IPS-NIHi7 (cell line): Measurements from ENCODE around the gene HPCA.
A peak's percentile ranks its signal among the peaks of the same experiment; 100 is the strongest.
"Not testable (repeated sequence)": the region's sequence is repeated elsewhere in the genome, so short reads cannot be mapped to it uniquely, and the experiment has no call there.

ENCODE experiments used
- DNase-seq: peaks from one replicate; pipeline ENCODE4 v3.0.0; 2012; ENCODE audit warnings: mixed read lengths; ENCODE audit errors: extremely low spot score

The HPCA gene

DNA sequence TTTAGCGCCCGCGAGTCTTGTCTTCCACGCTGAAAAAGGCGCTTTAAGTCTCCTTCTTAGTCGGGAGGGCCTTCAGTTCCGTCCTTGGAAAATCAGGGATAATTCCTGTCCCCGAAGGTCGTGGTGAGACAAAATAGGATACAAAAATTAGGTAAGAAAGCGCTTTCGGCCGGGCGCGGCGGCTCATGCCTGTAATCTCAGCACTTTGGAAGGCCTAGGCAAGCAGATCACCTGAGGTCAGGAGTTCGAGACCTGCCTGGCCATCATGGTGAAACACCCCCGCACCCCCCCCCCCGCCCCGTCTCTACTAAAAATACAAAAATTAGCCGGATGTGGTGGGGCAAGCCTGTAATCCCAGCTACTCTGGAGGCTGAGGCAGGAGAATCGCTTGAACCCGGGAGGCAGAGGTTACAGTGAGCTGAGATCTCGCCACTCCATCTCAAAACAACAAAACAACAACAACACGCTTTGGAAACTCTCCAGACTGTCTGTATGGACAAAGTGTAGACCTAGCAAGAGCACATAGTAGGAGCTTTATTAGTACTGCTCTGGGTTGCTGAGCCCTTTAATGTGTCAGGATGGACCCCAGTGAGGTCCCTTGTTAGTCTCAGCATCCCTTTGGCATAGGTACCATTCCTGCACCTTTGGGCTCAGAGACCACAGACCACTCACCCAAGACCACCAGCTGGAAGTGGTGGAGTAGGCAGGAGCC is 15.7 kb downstream of the HPCA start:
- DNase-seq = peak; percentile 5

DNA sequence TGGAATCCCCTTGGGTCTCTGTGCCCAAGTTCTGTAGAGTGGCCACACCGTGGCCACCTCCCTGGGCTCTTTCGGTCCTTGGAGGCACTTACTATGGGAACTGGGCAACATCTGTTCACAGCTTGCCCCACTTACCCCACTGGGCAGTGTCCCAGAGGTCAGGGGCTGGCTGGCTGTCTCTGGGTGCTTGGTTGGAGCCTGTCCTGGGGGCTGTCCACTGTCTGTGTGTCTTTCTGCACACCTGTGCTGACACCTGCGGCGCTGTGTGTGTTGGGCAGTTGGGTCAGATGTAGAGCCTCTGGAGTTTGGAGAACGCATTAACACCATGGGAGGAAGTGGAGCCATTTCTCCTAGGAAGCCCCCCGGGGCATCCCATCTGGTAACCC is 16.2 kb downstream of the HPCA start:
- peak; percentile 8 for DNase-seq

DNA sequence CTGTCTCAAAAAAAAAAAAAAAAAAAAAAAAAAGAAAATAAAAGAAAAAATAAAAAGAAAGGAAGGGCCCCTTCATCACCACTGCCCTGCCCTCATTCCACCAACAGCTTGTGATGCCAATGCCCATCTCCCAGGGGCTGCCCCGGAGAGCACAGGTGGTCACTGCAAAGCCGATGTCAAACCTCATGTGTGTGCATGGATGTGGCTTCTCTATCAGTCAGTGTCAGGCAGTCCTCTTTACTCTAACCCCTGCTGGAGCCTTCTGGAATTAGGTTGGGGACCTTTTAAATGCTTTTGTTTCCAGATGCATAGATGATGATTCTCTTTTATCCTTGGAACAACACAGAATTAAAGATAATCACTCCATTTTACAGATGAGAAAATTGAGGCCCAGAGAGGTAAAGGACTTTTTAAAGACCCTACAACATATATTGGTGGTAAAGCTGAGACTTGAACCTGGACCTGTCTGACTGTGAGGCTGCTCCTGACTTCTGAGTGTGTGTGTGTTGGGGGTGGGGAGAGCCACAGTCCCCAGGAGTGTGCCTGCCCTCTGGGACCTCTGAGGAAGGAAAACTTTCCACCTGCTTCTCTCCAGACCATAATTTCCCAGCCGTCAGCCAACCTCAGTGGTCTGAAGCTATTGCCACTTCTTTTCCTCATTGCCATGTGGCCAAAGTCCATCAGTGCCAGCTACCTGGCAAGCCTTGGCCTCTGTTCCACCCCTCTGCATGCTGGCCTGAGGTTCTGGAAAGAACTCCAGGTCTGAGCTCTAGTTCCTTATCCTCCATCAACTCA is 17.9 kb downstream of the HPCA start:
- DNase-seq = peak; percentile 13

GRCh38 chr1:32904797-32905196 is 18.5 kb downstream of the HPCA start:
- DNase-seq = peak; percentile 3

GRCh38 chr1:32905588-32905987 is 19.3 kb downstream of the HPCA start:
- DNase-seq = not testable (repeated sequence)

DNA sequence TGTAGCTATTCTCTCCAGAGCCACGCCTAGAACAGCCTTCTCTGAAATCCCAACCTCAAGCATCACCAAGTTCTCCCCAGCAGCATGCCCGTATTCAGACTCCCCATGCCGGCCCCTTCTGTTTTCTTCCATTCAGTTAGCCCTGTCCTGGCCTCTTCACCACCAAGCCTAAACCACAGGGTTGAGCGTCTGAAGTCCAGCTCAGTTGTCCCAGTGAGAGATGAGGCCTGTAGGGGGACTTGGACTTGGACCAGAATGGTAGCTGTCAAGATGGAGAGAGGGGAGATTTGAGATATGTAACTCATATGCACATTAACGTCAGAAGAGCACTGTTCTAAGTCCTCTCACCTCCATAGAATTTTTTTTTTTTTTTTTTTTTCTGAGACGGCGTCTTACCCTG is 20.4 kb downstream of the HPCA start:
- no peak for DNase-seq

DNA sequence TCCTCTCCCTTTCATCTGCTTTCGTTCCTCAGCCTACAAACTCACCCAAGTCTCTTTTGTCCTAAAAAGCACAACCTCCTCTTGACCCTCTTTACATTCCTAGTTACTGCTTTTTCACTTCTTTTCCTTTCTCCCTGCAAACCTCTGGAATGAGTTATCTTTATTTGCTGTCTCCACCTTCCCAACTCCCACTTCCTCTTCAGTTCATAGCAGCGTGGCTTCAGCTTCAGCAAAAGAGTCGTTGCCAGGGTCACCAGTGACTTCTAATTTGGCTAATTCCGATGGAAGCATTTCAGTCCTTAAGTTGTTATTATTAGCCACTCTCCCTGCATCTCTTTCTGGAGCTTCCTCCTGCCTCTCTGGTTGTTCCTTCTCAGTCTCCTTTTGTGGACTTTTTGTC is 21.1 kb downstream of the HPCA start:
- DNase-seq = peak; percentile 19

DNA sequence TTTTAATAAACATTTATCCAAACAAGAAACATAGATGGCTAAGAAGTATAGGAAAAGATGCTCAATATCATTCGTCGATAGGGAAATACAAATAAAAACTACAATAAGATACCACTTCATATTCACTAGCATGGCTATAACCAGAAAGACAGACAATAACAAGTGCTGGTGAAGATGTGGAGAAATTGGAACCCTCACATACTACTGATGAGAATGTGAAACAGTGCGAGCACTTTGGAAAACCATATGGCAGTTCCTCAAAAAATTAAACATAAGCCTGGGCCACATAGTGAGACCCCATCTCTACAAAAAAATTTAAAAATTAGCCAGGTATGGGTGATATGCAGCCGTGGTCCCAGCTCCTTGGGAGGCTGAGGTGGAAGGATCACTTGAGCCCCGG is 24.0 kb downstream of the HPCA start:
- DNase-seq = no peak

- no peak for DNase-seq
Measured at GRCh38 chr1:32915766-32916706, 29.7 kb downstream of the HPCA start.

DNA sequence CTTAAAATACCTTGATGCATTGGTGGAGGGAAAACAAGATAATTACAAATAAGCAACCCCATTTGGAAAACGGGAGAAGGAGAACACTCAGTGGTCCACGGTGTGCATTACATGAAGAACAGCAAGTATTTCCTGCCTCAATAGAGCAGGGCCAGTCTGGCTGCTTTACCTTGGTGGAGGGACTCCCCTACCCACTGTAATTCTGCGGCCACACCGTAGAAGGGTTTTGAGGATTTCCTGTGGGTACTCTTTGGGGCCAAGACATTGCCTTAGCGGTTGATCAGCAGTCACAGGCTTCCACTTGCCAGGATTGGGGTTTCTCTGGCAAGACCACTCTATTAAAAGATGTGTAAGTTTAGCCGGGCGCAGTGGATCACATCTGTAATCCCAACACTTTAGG is 31.2 kb downstream of the HPCA start:
- DNase-seq = peak; percentile 7

DNA sequence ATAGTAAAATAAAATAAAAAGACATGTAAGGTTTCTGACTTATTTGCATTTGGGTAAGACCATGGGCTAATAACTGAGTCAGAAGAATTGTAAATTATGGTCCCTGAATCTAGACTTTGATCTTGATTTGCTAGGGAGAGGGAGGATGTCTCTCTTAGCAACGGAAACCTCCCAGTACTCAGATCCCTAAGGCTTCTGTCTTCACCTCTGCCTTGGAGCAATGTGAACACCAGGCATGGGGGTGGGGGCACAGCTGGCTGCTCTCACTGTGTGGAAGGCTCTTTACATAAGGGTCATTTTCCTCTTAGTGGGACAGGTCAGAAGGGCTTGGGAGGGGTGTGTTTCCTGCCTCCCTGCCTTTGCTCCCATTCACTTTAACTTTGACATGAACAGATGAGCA is 31.9 kb downstream of the HPCA start:
- peak; percentile 10 for DNase-seq

- peak; percentile 5 for DNase-seq
Measured at GRCh38 chr1:32919811-32920733, 33.8 kb downstream of the HPCA start.

DNA sequence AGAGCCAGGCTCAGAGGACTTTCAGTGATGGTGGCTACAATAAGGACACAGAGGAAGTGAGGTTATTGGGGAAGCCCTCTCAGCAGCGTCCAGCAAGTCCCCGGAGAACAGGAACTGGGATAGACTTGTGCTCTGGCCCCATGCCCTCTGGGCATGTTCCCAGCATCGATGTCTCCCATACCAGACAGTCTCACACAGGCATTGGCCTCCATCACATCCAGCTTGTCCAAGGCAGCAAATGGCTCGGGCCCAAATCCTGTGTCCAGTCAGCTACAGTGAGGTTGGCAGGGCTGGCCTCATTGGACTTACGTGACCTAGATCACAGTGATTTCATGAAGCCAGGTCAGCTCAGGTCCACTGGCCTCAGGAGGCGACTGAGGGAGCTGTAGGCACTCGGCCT is 34.5 kb downstream of the HPCA start:
- DNase-seq = peak; percentile 3

- peak; percentile 71 for DNase-seq
Measured at GRCh38 chr1:32924881-32925344, 38.6 kb downstream of the HPCA start.

GRCh38 chr1:32925403-32926162 is 39.3 kb downstream of the HPCA start:
- peak; percentile 59 for DNase-seq

DNA sequence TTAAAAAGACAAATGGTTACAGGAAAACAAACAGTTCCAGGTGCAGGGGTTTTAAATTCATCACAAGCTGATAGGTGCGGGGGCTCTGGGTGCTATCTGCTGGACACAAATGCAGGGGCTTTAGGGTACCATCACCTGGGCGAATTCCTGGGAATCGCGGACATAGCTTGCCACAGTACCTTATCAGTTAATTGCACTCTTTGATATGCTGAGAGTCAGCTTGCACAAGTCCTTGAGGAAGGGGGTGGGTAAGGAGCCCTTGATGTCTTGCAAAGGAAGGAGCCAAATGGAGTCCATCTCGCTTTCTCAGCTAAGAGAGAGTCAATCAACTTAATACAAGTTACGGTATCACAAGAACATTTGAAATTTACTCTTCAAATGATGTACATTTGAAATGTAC is 40.3 kb downstream of the HPCA start:
- no peak for DNase-seq

GRCh38 chr1:32927441-32927840 is 41.1 kb downstream of the HPCA start:
- no peak for DNase-seq

- no peak for DNase-seq
Measured at GRCh38 chr1:32928285-32928684, 42.0 kb downstream of the HPCA start.

GRCh38 chr1:32928715-32929114 is 42.4 kb downstream of the HPCA start:
- DNase-seq = no peak

DNA sequence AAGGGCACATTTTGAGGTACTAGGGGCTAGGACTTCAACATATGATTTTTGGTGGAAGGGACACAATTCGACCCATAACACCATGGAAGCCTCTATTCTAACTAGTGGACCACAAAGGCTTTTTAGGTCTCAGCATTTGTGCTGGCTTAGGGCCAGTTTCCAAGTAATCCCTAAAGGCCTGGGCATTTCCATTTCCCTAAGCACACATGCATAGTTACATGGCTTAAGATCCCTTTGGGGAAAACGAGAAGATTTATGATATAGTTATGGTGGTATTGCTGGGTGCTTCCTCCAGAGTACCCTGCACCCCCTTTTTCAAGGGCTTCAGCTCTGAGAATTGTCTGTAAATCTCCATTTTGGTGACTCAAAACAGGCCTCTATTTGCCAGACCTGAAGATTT is 43.1 kb downstream of the HPCA start:
- no peak for DNase-seq
